ENCODE measurements around the gene JPH4.

JPH4 gene

GRCh38 chr14:23522643-23523198 lies 55.9 kb downstream of the JPH4 start:
- DNase-seq: no peak

- DNase-seq: no peak
These were observed 56.6 kb downstream of the JPH4 start for GRCh38 chr14:23521785-23522640.

DNA sequence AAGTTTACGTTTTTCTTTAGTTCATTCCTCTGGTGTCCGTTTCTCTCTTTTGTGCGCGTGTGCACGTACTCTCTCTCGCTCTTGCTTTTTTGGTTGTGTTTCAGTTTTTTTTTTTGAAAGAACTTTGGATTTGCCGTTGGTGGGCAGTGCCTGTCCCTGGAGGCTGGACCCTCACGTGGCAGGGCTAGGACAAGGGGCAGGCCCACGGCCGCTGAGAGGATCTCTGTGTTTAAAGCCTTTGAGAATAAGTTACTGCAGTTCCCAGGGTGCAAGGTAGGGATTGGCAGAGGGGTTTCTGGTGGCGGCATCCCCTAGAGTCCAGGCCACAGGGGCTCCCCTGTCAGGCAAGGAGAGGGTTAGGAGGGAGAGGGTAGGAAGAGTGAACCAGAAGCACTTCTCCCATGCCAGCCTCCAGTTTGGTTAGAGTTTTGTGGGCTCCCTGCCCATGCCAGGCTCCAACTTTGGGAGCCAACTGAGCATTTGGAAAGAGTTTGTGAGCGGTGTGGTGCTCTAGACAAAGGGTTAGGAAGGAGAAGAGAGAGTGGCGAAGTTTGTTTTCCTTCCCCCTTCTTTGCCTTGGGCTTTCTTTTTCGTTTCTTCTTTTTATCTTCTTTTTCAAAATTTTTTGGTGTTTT lies 57.6 kb downstream of the JPH4 start:
- DNase-seq: no peak

DNA sequence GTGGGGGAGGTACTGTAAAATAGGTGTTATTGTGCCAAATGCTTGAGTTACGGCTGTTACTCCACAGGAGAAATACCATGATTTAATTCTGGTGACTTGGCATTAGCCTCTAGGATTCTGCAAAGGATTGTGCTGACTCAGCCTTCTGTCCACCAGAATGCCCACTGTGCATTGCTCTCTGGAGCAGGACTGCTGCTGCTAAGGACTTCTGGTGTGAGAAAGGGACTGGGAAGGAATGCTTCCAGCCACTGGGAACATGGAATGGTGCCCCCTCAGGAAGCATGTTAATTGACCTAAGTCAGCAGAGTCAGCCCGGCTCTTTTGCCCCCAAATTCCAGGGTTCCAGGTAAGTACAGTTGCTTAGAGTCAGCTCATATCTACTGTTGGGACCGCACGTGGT lies 59.9 kb downstream of the JPH4 start:
- DNase-seq: no peak
